SW480 (cell line): Measurements from ENCODE around the gene EN1.

Source experiments
- DNase-seq: peaks from one replicate; pipeline ENCODE4 v3.0.0-alpha.2; 2016; ENCODE audit warnings: low spot score

The EN1 gene

GRCh38 chr2:118817469-118817868, 30.0 kb downstream of the EN1 start:
- no peak for DNase-seq

- no peak for DNase-seq
These were observed 30.8 kb downstream of the EN1 start for GRCh38 chr2:118816669-118817068.

- DNase-seq, result no peak
These were observed 31.7 kb downstream of the EN1 start for GRCh38 chr2:118815731-118816130.

- DNase-seq, result no peak
These were observed 32.1 kb downstream of the EN1 start for GRCh38 chr2:118815314-118815713.

- DNase-seq, result no peak
These were observed 33.1 kb downstream of the EN1 start for GRCh38 chr2:118814368-118814767.

- no peak for DNase-seq
These were observed 33.7 kb downstream of the EN1 start for GRCh38 chr2:118813601-118814339.

GRCh38 chr2:118813111-118813510, 34.3 kb downstream of the EN1 start:
- no peak for DNase-seq

GRCh38 chr2:118812552-118812951, 34.9 kb downstream of the EN1 start:
- no peak for DNase-seq

- DNase-seq, result no peak
These were observed 35.8 kb downstream of the EN1 start for GRCh38 chr2:118811514-118812115.

GRCh38 chr2:118810766-118811165, 36.7 kb downstream of the EN1 start:
- DNase-seq, result no peak

- DNase-seq, result no peak
These were observed 39.0 kb downstream of the EN1 start for GRCh38 chr2:118808429-118808809.

GRCh38 chr2:118807668-118808428, 39.6 kb downstream of the EN1 start:
- no peak for DNase-seq

GRCh38 chr2:118806797-118807667, 40.4 kb downstream of the EN1 start:
- DNase-seq, result no peak

GRCh38 chr2:118805064-118805690, 42.3 kb downstream of the EN1 start:
- no peak for DNase-seq

GRCh38 chr2:118803012-118803411, 44.4 kb downstream of the EN1 start:
- peak; percentile 33 for DNase-seq

- DNase-seq, result no peak
These were observed 46.3 kb downstream of the EN1 start for GRCh38 chr2:118801151-118801550.

- DNase-seq, result no peak
These were observed 46.7 kb downstream of the EN1 start for GRCh38 chr2:118800736-118801135.

- DNase-seq, result no peak
These were observed 52.9 kb downstream of the EN1 start for GRCh38 chr2:118794546-118794945.
